Measurements from ENCODE around the gene UBD.

Gene UBD

DNA sequence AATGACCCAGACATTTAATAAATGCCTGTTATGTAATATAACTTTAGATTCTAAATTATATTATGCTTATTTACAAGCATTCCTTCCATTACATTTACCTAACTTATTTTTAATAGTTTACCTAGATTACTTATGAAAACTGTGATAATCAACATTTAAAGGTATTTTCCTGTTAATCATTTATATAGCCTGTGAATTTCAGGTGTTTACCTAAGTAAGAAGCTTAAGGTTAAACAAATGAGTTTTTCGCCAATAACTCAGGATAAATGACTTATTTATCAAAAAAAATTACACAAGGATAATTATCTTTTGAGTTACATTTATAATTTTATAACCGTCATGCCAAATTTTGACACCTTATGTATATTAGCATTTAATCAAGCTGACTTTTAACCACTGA, 35.5 kb downstream of the UBD start:
- no peak for DNase-seq (ENCODE audit: low spot score)
- FAIRE-seq, result no peak

DNA sequence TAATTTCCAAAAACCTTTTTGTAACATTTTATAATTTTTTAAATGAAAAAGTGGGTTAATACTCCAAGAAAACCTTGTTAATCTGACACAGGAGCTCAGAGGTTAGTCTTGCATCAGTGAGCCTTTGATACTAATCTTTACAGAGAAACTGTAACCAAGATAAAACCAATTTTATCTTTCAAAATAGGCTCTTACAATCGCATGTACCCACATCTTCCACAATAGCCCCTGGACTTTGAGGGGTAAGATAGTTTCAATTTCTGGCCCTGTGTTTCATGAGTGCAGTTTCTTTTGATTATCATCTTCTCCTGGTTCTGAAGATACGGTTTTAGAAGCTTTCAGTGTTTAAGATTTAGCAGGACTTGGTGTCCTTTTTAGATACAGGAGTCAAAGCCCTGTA, 37.3 kb downstream of the UBD start:
- DNase-seq (ENCODE audit: low spot score), result no peak
- FAIRE-seq, result no peak

DNA sequence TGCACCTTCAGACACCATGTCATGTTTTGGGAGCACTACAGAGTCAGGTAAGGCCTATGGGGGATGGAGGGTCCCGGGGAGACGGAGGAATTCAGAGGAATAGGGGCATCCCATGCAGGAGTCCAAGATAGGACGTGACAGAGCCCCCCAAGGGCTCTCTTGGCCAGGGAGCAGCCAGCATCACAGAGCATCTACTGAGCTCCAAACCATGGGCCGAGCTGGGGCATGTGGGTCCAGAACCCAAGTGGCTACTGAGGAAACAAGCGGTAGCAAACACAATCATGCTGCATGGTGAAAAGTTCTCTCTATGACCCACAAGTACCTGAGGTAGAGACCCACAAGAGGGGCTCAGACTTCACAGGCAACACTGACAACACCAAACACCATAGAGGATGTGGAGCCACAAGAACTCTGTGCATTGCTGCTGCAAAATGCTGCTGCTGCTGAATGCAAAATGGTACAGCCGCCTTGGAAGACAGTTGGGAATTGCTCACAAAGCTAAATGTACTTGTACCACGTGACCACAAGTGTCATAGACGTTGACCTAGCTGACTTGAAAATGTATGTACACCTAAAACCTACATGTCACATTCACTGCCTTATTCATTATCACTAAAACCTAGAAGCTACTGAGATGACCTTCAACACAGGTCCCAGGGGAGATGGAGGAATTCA, 38.4 kb downstream of the UBD start:
- no peak for DNase-seq (ENCODE audit: low spot score)
- FAIRE-seq, result no peak

DNA sequence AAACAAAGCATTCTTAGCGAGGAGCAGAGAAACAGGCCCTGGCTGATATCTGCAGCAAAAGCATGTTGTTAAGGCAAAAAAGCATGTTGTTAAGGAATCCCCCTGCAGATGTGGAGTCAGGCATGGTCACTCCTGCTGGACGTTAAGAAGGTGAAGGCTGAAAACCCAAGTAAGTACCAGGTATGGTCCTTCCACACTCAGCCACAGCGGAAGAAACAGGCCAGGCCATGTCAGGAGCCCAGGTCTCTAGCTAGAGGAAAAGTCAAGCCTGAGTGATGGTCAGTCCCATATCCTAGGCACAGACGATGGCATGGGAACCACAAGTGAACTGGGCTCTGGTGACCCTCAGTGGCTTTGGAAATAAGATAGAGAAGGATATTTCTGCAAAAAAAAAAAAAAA, 39.3 kb downstream of the UBD start:
- DNase-seq (ENCODE audit: low spot score), result no peak
- FAIRE-seq, result no peak

DNA sequence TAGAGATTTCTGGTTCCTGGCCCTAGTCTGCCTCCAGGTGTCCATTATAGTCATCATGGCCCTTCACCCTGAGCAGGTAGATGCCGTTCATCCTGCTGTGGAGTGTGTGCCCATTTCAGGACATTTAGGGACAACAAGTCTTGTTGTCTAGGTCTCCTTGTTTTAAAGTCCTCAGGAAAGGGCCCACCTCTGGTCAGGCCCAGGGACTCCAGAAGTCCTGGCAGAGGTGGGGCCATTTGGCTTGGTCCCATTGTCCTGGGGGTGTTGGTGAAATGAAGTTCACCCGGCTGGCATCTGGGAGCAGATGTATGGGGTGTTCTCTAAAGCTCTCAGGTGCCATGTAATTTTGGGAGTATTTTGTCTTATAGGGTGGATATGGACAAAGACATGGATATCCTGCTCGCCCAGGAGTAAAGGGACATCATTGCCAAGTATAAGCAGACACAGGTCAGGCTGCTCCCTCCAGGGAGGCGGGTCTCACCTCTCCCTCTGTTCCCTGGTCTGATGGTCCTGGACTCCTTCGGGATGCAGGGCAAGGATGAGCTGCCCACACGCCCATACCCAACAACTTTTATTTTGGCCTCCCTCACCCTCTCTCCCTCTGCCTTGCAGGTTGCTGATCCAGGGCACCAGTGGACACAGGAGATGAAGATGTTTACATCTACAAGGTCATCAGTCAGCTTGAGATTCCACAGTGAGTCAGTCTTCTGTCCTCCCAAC, 40.1 kb downstream of the UBD start:
- DNase-seq (ENCODE audit: low spot score) (no peak), FAIRE-seq (no peak)

DNA sequence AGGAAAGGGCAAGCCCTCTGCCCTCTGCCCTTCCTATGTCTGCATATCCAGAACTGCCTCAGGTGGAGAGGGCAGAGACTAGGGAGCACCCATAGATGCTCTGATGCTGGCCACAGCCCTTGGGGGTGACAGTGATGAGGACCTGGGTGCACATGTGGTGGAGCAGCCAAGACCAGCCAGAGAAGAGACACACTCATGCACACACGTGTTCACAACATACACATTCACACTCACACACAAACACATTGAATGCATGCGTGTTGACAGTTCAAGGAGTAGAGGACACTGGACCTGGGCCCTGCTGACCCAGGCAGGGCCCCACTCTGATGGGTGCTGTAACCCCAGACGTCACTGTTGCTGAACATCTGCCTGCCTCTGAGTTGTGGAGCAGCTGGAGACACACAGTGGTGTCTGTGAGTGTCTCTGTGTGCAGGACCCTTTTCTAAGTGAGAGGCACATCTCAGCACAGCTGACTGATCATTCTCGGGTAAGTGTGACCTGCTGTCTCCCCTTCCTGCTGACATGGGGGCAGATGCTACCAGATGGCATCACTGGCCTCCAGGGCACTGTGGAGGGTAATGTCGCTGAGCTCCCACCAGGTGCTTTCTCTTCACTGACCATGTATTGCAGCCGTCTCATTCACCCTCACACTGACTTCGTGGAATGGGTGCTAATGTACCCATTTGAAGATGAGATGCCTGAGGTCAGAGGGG, 41.6 kb downstream of the UBD start:
- FAIRE-seq (no peak), DNase-seq (ENCODE audit: low spot score) (no peak)

DNA sequence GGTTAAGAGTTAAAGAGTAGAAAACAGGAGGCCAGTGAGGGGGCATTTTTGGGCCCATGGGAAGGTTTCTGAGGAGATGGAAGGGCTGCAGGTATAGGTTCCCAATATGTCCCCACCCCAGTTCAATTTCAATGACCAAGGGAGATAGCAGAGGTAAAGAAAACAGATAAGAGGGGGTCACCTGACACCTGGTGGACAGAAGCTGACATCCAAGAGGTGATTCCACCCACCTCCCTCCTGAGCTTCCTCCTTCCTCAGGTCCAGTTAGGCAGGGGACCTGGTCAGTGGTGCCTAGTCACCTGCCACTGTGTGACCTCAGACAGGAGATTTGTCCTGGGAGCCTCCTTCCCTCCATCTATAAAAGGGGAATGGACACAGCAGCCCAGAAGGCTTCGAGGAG, 42.3 kb downstream of the UBD start:
- DNase-seq (ENCODE audit: low spot score), result no peak
- FAIRE-seq, result no peak

DNA sequence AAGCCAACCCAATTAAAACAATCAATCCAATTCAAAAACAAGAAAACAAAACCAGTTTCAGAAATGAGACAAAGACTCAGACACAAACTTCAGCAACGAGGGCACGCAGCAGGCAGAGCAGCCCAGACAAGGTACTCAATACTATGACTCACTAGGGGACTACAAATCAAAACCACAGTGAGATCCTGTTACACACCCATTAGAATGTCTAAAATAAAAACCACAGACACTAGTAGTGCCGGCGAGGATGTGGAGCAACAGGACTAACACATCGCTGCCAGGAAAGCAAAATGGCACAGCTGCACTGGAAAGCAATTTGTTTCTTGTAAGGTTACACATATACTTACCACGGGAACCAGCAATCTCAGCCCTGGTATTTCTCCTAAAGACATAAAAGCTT, 43.4 kb downstream of the UBD start:
- peak; percentile 63 for DNase-seq (ENCODE audit: low spot score)
- peak; percentile 78 for FAIRE-seq

DNA sequence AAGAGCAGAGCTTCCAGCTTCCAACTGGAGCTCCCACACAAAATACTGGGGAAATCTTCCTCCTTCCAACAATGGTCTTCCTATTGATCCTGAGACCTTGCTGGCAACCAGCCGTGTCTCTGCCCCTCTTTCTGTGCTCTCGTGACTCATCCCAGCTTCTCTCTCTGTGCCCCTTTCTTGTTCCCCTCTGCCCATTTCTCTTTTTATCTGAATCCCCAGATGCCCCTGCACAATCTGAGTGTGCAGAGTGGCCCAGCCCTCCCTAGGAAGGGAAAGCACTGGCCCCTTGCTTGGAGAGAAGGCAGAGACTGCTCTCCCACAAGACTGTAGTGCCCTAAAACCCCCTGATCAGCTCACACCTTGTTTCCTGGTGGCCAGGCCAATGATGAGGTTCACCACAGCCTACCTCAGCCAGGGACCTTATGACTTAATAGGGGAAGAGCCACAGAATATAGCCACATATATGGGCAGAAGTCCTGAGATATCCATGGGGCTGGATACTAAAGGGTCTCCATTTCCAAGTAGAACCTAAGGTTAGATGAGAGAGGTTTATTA, 48.7 kb downstream of the UBD start:
- no peak for FAIRE-seq
- DNase-seq (ENCODE audit: low spot score), result no peak

DNA sequence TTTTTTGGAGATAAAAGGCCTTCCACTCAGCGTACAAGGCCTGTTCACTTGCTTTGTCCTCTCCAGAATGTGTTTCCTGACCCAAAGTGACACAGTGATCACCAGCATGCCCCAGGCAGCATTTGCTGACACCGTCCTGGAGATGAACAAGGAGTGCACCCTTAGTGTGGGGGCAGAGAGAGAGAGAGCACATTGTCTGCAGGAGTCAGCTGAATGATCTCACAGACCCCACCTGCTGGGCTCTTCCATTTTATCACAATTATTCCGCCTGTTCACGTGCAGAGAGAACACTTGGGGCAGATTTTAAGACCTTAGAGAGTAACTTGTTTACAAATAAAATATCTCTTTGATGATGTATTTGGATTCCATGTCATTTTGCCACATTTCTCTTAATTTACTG, 49.3 kb downstream of the UBD start:
- FAIRE-seq (no peak), DNase-seq (ENCODE audit: low spot score) (no peak)

DNA sequence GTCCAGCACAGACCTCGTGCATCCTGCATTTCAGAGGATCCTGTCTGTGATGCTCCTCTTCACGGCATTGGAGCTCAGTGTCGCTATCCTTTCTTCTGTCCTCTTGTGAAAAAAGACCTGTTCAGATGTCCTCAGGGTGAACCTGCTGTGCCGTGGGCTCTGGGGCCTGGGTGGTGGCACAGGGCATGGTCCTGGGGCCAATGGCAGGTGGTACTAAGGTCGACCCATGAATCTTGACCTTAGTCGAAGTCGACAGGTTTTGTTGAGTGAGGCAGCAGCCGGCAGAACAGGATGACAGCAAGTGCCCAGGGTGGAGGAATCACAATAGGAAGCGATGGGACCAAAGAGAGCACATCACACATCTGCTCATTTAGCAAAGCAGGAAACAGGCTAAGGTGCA, 49.8 kb downstream of the UBD start:
- FAIRE-seq (no peak), DNase-seq (ENCODE audit: low spot score) (no peak)

DNA sequence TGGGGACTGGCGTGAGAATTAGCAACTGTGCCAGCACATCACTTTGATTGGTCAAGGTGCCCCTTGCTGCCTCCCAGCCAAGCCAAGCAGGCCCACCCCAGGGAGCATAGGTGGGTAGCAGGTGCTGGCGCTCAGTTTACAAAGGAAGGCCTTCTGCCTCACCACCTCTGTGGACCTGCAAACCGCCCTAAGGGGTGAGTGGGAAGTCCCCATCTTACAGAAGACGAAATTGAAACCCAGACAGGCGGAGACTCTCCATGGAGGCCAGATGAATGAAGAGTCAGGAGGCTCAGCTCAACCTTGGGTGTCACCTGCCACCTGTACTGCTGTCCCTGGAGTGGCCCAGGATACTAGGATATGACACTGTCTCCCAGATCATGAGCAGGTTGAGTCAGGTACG, 50.3 kb downstream of the UBD start:
- FAIRE-seq (no peak), DNase-seq (ENCODE audit: low spot score) (no peak)

DNA sequence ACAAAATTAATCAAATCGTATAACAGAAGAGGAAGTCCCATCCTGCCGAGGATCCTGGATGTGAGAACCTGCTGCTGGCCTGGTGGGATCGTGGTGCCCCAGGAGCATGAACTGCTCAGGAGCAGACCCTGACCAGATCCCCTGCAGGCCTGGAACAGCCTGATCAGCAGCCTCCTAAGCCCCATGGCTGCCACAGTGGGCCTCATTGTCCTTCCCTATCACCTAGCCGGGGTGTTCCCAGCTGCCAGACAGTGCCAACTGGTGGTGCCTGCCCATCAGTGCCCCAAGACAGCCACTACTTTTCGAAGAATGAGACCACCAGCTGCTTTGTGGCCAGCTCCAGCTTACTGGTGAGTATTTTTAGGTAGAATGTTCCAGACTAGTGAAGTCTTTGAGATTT, 52.2 kb downstream of the UBD start:
- no peak for DNase-seq (ENCODE audit: low spot score)
- FAIRE-seq, result no peak

DNA sequence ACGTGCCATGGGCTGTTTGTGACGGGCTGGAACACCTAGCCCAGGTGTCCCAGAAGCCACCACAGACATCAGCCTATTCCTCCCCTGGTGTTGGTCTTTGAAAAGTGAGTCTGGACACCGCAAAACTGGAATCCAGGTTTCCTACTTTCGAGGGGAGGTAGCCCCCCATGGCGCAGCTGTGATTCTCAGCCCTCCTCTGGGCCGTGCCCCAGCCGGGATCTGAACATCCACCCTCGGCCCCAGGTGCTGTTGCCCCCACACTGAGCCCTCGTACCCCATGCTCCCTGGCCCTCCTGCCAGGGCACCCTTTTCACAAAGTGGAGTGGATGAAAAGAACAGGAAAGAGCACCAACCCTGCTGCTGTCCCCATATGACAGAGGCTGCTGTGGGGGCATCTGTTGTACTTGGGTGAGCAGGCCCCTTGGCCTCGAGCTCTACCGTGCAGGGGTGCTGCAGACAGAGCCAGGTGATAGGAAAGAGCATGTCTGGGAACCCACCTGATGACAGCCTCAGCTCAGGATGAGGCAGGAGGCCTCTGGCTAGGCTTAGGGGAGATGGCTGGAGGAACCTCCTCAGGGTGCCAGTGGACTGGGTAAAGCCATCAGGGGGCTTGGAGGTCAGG, 53.0 kb downstream of the UBD start:
- DNase-seq (ENCODE audit: low spot score) (no peak), FAIRE-seq (no peak)

DNA sequence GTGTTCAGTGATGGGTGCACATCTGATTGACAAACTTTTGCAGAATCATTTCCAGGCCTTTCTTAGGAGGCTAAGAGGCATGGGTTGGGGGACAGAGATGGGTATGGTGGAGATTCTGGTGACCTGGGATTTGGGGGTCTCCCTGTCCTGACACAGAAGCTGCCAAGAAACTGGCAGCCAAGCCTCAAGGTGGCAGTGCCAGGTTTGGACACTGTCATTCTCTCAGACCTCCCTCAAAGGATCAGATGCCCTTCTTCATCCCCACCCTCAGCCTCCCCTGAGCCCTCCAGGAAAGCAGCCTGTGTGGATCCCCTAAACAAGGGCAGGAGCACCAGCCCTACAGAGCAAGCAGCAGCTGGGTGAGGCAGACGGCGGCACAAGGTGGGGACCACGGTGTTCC, 53.7 kb downstream of the UBD start:
- DNase-seq (ENCODE audit: low spot score), result no peak
- FAIRE-seq, result no peak
